Stimulated activated CD4-positive, alpha-beta T cell treated with anti-CD3 and anti-CD28 coated beads, Interleukin-4, amount 100 ng/mL, for 24 hours (primary cell): ENCODE measurements around the gene CATSPER3.

Experiments
- DNase-seq: peaks from one replicate; pipeline ENCODE4 v3.0.0-alpha.2; 2020

CATSPER3 gene

DNA sequence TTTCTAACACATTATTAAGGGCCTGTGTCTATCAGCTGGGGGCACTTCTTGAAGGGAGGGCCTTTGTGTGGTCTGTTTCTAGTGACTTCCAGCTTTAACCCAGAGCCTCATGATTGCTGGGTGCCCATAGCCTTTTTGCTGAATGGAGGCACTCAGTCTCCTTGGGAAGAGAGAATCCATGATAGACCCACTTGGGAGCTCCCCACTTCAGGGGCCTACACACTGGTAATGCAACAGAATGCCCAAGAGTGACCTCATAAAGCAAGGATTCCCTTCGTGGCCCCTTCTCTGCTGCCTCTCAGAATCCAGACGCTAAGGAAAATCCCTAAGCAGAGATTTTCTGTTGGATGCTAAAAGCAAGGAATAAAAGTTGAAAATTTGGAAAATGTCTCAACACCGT lies at the start of gene CATSPER3:
Gene CATSPER3, plus strand, starts transcription at position 301 of the 400 bp plus-strand sequence. Its CDS starts 85 bp downstream, at position 386.
- no peak for DNase-seq

DNA sequence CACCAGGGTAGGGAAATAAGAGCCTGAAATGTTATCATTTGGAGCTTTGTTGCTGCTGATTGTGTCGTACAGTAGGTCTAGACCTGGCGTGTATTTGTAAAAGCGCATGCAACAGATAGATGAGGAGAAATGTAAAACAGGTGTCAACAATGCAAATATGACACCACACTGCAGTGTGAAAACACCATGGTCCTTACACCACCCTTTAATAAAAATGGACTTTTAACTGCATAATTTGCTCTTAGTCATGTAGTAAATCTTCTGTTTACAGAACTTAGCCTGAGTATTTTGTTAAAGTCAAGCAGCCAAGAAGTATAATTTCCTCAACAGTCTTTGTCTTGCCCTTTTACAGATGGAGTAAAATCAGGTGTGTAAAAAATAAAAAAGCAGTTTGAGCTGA lies 48.8 kb upstream of the CATSPER3 start:
- no peak for DNase-seq

DNA sequence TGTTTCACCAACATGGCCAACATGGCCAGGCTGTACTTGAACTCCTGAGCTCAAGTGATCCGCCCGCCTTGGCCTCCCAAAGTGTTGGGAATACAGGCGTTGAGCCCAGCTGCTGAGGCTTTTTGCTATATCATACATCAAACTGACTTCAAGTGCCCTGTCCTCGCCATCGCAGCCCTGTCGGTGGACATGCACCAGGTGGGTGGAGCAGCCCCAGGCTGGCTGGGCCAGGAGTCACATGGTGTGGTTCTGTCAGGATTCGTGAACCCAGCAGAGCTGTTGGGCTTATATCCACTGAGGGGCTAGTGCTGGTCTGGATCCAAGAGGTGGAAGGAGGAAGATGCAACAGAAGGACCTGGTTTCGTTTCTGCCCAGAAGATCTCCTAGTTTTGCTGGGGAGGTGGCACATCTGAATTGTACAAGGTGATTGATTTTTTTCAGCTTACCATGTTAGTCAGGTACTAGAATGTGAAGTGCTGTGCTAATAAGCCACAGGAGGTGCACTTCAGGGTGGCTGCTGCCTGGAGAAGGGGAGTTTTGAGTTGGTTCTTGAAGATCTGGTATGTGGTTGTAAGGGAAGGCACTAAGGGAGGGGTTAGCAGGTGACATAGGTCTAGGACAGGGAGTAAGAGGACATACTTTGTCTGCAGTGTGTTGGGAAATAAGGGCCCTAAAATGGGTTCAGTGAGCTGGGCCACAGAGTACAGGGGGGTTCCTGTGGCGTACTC lies 46.7 kb upstream of the CATSPER3 start:
- no peak for DNase-seq

DNA sequence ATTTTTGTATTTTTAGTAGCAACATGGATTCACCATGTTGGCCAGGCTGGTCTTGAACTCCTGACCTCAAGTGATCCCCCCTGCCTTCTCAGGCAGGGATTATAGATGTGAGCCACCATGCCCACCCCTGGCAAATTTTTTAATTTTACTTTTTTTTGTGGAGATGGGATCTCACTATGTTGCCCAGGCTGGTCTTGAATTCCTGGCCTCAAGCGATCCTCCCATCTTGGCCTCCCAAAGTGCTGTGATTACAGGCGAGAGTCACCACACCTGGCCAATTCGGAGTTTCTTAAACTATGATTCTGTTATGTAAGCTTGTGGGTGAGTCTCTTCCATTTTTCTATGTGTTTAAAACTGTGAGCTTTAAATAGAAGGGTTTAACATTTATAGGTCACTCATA lies 35.2 kb upstream of the CATSPER3 start:
- no peak for DNase-seq

DNA sequence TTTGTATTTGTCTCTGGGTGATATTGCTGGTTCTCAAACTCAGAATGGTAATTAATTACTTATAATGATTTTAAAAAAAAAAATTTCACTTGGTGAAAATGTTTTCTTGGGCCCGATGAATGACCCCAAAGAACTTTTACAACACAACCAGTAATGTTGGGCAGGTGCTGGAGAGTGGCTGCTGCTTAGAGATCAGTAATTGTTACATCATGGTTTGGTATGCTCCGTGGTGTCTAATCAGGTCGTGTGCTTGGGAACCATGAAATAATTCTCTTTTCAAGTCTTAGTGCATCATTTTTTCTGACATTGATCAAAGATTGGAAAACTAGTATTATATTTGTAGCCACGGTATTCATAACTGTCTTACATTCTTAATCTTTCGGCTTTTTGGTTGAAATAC lies 33.5 kb upstream of the CATSPER3 start:
- DNase-seq: no peak

DNA sequence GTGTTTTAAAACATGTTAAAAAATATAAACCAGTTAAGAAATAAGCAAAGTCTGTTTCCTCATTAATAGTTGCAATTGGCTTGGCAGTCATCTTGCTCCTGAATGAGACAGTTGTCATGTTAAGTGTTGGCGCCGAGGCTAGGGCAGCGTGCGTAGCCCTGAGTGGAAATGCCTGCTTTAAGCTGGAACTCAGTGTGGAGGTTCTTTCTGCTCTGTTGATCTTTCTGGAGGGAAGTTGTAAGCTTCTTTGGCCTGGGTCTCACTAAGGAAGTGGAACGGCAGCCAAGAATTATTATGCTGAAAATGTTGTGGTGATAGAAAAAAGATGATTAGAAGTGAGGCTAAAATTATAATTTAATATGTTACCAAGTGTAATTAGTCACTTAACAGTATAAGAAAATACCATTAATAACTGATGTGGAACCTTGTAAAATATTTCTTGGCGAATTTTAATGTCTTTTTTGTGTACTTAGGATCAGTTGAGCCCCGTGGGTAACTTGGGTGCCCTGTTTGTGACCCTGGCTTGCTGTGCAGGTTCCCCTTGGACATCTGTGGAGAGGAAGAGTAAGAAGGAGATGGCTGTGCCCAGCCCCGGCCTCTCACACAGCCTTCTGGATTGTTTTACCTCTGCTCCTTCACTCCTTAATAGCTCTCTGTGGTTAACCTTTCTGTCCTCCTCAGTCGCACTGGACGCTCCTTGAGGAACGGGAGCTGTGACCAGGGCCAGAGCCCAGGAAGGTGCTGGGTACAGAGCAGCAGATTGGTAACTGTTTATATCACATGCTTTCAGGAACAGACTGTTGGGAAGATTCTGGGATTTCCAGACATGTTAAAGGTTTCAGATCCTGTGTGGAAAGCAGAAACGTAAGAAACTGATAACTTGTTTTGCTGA lies 31.8 kb upstream of the CATSPER3 start:
- DNase-seq: no peak

DNA sequence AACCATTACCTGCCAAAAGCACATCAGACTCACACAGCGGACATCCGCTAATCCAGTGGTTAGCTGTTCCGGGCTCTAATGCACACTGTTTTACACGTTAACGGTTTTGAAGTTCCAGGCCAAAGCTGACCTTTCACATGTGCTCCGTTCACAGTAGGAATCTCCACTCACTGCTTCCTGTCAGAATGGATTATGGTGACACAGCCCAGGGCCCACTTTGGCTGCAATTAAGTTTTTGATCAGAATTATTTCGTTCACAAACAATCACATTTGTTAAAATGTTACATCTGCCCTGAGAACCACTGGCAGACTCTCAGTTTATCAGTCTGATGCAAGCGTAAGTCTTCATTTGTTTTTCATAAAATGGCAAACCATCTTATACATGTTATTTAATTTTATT lies 30.2 kb upstream of the CATSPER3 start:
- DNase-seq: no peak

DNA sequence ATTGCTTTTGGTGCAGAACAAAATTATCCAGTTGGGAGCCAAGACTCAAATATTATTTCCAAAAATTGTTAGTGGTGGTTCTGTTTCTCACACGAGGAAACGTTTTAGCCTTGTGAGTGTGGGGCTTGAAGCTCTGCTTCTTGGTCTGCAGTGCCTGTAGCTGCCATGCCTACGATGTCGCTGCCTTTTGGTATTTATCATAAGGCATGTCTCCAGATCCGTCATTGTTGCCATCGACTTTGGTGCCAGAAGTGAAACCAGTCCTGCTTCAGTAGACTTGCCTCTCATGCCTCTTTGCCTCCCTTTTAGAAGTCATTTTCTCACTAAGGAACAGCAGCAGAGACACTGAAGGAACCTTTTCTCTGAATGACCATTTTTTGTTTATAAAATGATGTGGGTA lies 29.7 kb upstream of the CATSPER3 start:
- no peak for DNase-seq

DNA sequence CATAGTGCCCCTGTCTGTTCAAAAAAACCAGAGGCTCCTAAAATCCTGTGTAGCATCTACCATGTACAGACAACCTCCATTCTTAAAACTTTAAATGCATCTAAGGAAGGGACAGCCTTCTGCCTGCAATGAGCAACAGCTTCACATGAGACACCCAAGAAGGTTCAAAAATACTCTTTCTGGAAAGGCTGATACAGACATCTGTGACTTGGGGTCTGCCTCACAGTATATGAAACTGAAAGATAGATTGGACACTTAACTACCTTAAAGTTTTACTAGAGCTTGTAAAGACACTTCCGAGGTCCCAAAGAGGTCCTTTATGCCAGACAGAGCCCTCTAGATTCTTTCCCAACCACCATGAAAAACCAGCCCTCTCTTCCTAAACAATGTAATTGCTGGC lies 28.2 kb upstream of the CATSPER3 start:
- no peak for DNase-seq

DNA sequence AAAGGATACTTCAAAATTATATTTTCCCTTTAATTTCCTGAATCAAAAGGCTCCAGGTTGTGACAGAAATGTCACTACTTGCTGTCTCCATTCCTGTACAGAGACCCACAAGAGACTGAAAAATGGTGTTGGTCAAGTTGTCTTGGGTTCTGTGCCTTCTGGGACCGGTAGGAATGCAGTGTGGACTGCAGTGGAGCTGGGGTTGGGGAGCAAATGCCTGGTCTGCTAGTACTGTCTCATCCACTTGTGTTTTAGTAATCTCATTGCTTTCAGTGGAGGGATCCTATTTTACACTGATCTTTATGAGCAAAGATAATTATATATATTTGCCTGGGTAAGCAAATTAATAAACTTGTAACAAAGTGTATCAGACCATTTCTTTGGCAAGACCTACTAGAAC lies 24.2 kb upstream of the CATSPER3 start:
- no peak for DNase-seq

DNA sequence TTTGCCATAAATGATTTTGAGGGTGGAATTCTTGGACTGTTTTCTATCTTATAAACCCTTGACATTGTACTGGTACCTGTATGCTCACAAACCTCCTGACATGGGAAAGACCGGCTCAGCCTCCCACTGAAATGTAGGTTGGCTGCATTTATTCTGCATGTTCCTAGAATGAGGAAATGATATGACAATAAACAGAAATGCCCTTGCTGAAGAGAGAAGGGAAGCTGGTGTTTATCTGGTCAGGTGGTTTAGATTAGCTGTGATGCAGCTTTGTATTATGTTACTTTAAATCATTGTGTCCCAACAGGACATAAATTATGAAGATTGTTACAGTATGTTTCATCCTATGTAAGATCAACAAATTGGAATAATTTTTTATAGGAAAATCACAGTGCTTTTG lies 23.1 kb upstream of the CATSPER3 start:
- no peak for DNase-seq

DNA sequence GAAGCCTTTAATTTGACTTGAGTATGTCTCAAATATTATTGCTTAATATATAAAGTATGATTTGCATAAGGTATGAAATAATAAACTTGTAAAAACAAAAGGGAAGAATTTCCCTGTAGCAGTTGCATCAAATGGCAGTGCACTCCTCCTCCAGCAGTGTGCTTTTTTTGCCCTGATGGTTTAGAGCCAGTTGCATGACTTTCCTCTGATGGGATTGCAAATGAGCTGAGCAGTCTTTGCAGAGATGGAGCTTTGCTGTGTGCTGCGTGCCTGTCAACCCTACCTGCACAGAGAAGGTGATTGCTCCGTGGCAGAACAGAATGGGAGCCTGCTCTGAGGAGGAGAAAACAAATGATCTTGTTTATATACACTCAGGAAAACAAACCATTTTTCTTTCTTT lies 22.7 kb upstream of the CATSPER3 start:
- DNase-seq: no peak

DNA sequence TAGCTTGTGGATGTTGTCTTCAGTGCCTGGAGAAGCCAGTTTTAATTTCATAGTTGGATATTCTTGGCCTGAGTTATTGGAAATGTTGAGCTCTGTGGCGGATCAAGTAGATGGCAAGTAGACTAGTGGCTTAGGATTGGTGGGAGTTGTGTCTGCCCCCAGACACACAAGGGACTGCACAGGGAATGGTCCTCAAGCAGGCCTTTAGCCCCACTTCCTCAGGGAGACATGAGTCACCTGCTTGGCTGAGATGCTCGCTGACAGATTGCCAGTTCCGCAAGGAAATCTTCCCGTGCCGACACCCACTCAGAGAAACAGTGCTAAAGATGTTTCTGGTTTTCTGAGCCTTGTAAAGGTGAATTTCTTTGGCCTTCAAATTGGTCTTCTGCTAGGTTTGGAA lies 18.8 kb upstream of the CATSPER3 start:
- DNase-seq: no peak

DNA sequence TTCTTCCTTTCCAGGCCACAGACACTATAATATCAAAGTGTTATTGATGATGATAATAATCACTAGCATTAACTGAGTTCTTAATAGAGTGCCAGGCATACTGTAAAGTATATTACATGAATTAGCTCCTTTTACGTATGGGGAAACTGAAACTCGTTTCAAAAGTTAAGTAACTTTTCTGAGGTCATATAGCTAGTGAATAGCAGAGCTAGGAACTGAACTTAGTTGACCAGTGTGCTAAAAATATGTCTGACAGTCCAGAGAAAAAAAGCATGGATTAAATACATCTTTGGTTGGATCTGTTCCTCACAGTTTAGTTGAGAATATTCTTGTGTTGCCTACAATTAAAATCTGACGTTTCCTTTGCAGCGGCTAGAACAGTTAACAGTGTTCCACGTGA lies 18.4 kb upstream of the CATSPER3 start:
- DNase-seq: no peak

DNA sequence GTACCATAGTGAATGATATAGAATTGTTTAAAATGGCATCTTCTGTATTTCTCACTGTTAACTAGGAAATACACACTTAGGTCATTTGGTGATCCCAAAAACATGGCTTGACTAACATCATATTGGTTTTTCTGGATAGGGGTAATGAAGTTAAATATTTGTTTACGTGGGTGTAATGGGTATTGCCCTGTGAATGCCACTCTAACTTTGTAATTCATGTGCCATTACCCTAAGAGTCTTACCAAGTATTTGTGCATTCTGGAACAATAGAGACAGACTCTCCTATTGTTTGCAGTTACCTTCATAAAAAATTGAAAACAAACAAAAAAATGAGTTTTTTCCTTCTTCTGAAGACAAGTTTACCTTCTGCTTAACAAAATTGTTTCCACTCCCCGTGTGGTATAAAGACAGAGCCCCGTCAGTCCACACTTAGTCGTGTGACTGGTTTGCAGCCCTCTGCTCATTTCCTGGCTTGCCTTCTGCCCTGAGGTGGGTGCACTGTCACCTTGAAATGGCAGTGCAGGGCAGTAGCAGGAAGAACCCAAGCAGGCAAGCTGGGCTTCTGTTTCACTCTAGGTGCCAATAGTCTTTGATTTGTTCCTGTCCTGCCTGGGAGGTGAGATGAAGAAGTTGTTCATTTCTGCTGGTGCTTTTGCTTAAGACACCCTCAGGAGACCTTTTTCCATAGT lies 9.6 kb upstream of the CATSPER3 start:
- no peak for DNase-seq

DNA sequence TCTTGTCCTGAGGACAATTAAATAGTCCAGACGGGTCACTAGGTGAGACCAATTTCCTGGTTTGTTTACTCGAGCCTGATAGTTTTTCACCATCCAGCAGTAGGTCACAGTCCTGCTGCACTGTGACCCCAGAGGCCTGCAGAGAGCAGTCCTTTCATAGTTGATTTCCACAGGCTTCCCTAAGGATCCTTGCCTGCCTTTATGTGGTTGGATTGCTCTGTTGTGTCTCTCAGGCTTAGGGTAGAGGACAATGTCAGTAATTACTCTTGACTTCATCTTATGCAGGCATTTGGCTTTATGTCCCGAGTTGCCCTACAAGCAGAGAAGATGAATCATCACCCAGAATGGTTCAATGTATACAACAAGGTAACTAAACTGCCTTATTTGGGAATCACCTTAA lies 9.0 kb upstream of the CATSPER3 start:
- no peak for DNase-seq

DNA sequence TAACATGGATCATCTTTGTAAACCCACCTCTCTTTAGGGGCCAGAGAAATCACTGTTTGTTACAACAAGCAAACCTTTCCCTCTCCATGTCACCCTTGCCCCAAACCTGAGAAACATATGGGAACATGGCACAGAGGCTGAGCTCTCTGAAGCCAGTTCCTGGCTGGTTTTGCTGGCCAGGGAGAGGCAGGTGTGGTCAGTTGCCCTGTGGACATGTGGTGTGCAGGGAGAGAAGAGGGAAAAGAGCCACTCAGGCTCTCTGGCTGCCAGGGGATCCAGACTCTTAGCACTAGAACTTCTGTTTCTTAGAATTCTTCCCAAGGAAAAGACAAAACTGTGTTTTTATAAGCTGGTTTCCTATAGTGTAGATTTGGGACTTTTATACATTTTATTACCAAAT lies 4.6 kb upstream of the CATSPER3 start:
- no peak for DNase-seq

DNA sequence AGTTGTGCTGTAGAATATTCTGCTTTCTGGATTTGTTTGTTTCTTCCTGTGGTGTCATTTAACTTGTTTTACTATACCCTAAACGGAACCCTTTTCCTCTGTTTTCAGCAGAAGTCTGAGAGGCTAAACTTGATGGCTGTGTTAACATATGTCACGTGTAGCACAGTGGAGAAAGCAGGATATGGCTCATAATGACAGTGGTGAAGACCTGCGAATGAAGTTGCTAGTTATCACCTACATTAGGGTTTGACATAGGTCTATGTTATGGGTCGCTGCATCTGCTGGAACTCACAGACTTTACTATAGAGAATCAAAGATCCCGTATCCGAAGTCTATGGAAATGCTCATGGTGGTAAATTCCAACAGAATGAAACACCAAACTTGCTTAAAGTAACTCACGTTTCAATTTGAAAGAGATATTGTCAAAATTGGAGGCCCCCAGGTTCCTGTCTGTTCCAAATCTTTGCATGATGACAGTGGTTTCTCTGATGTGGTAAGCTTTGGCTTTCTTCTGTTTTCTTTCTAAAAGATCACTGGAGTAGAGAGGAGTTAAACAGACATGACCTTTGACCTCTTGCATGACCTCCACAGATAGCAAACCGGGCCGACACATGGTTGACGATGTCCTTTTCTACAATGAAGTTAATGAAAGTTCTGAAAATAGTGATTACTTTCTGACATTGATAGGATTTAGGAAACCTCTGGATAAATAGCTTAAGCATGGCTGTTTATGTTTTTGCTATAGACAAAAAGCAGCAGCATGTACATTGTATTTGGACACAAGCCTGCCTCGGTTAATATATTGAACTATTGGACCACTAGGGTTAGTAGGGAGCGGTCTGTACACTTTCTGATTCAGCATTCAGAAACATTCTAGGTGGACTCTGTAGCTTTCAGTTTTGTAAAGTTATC lies 3.1 kb upstream of the CATSPER3 start:
- no peak for DNase-seq

DNA sequence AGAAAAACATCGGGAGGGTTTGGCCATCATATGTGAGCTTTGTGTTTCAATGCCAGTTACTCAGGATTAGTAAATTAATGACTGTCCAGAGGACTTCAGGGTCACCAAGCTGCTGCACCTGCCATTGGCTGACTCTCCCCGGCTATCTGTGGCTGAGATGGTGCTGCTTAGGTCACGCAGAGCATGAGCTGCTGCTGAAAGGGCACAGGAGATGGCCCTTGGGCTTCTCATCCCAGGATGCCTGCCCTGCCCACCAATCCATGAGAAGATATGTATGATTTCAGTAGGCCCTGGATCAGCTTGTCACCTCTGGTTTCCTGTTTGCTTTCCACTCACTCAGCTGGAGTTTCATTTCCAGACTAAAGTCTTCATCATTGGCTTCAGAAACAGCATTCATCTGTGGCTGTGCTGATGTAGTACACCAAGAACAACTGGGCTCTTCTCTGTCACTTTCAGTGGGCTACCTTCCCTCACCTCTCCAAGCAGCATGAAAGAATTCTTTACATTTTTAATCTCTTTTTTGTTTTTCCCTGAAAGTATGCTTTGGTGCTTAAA lies 2.4 kb upstream of the CATSPER3 start:
- no peak for DNase-seq

DNA sequence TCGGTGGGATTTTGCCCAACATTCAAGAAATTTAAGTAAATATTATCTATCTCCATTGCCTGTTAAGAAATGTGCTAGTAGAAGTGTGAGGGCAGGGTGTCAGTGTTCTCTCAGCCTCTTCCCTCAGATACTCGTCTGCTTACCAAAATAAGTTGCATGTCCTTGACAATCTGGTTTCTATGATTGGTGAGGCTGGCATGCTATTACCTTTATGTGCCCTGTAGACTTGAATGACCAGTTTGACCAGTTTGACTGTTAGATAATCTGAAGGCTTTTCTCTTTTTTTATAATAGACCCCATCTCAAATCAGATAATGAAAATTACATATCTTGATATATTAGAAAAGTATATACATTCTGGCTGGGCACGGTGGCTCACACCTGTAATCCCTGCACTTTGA lies 348 bp downstream of the CATSPER3 start:
- DNase-seq: no peak

DNA sequence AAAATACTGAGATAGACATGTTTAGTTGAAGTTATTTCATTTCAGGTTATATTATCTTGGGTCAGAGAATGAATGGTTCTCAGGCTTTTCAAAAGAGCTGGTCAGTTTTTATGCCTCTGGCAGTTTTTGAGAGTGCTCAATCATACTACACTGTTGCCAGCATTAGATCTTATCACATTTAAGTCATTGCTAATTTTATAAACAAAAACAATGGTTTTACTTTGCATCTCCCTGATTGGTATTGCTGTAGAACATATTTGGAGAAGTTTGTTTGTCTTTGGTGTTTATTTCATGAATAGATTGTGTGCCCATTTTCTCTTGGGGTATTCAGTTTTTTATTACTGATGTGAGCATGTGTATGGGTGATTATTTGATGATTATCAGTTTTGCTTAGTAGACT lies 1.5 kb downstream of the CATSPER3 start:
- no peak for DNase-seq

DNA sequence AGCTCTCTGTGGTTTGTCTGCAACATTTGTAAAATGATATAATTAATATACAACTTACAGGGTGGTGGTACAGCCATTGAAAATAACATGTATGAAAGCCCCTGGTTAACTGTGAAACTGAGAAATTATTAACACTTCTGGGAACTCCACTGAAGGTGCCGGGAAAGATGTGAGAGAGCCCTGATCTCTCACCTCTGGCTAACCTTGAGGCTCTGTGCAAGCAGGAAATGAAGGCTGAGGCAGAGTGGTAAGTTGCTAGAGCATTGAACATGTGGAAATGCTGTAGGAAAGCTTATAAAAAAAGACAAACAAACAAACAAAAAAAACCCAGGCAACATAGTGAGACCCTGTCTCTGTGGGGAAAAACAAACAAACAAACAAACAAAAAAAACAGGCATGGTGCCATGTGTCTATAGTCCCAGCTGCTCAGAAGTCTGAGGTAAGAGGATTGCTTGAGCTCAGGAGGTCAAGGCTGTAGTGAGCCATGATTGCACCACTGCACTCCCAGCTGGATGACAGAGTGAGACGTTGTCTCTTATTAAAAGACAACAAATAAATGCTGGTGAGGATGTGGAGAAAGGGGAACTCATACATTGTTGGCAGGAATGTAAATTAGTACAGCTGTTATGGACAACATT lies 7.5 kb downstream of the CATSPER3 start:
- no peak for DNase-seq
